Activated CD4-positive, alpha-beta T cell treated with anti-CD3 and anti-CD28 coated beads, Interleukin-2, amount 50 U/mL, for 16 hours (primary cell): Measurements from ENCODE around the gene REG1B.

Source experiments
- DNase-seq: peaks from one replicate; pipeline ENCODE4 v3.0.0-alpha.2; 2020

Gene REG1B, protein sequence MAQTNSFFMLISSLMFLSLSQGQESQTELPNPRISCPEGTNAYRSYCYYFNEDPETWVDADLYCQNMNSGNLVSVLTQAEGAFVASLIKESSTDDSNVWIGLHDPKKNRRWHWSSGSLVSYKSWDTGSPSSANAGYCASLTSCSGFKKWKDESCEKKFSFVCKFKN

GRCh38 chr2:79087785-79088364 lies at the start of gene REG1B:
TSS of gene REG1B (minus strand) at chr2:79087993. CDS start at chr2:79087612, 381 bp downstream.
- DNase-seq, result no peak

DNA sequence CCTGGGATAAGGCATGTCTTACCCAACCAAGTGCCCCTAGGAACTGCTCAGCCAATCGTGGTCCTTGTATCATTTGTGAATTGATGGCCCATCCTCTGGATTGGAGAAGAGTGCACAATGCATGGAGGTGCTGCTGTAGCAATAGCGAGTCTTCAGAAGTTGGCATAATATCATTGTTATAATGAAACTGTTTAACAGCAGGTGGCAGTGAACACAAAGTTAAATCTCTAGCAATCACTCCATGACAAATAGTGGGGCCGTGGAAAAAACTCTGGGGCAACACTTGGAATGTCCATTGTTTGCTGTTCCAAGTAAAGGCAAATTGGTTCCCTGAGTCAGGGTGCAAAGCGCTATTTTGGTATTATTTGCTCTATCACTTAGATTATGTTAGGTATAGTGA lies 43.9 kb upstream of the REG1B start:
- DNase-seq, result no peak

DNA sequence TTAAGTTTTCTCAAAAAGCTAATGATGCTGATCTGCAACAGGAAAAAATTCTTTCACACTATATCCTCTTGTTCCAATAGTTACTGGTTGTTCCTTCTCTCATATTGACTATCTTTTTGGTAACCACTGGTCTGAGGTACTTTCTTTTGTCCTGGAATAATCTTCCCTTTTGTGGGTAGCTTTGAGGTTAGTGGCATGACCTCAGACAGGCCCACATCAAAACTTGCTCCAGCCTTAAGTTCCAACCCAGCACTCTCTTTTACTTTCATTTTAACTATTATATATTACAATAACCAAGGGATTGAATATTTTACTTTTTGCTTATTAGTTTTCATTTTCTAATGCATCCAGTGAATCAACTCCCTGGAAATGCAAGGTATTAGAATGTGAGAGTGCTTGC lies 42.0 kb upstream of the REG1B start:
- no peak for DNase-seq

DNA sequence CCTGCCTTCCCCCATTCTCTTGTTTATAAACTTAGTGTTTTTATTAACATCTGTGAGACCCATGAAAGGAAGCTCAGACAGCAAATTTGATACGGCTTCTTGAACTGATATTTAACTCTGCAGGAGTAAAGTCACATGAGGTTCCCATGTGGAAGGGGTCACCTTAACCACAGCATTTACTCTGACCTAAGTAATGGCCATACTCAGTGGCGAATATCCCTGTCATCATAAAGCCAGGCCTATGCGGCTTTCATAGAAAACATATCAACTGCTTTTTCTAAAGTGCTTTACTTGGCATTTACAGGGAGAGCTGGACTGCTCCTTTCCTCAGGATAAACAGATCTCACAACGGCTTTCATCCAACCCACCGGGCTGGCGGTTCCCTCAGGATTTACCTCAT lies 41.5 kb upstream of the REG1B start:
- no peak for DNase-seq

DNA sequence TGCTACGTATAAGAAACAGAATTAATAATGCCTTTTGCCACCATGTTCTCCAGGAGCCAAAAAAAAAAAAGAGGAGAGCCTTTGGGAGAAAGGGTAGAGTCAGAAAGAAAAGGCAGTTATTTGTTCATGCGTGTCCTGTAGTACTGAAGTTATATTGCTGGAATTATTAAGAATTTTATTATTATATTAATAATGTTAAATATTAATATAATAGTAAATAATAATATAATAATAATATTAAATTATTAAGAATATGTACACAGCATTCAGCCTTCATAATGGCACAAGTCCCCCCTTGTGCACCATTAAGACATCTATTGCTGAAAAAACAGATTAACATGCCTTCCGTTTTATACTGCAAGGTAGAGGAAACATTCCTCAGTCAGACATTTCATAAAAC lies 40.6 kb upstream of the REG1B start:
- DNase-seq, result no peak

DNA sequence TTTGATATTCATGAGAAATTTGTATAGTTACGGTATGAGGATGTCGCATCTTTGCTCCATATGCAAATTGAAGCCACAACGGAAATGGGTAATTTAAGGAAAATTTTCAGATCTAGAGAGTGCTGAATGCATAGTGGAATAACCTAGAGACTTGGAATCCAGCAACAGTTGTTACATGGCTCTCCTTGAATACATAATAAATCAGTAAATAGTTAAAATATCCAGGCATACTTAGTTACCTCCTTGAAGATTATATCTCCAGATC lies 37.9 kb upstream of the REG1B start:
- no peak for DNase-seq

- DNase-seq, result no peak
Observed at GRCh38 chr2:79124907-79125720, 37.3 kb upstream of the REG1B start.

GRCh38 chr2:79122676-79123075 lies 34.9 kb upstream of the REG1B start:
- no peak for DNase-seq

DNA sequence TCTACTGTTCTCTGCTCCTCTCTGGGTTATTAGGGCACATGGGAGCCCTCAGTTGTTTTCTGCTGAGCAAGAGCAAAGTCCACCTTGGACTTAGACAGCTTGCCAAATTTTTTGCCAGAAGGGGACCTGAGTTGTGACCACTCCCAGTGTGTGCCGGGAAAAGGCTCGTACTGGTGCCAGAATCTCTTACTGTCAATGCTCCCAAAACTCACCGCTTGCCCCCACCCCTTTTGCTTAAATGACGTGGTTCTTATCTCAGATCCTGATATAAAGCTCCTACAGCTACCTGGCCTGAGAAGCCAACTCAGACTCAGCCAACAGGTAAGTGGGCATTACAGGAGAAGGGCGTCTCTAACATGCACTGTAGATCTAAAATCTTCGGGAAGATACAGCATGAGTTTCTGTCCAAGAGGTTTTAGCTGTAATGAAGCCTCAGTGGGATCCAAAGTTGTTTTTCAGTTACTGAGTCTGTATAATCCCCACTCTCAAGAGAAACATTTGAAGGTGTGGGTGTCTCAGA lies 32.5 kb upstream of the REG1B start, which contains the start of gene REG1A:
Gene REG1A (plus strand): TSS at position 295 of the 520 bp plus-strand sequence. CDS start 374 bp downstream, outside the sequence.
- DNase-seq, result no peak

- DNase-seq, result no peak
Observed at GRCh38 chr2:79116997-79117928, 29.5 kb upstream of the REG1B start.

DNA sequence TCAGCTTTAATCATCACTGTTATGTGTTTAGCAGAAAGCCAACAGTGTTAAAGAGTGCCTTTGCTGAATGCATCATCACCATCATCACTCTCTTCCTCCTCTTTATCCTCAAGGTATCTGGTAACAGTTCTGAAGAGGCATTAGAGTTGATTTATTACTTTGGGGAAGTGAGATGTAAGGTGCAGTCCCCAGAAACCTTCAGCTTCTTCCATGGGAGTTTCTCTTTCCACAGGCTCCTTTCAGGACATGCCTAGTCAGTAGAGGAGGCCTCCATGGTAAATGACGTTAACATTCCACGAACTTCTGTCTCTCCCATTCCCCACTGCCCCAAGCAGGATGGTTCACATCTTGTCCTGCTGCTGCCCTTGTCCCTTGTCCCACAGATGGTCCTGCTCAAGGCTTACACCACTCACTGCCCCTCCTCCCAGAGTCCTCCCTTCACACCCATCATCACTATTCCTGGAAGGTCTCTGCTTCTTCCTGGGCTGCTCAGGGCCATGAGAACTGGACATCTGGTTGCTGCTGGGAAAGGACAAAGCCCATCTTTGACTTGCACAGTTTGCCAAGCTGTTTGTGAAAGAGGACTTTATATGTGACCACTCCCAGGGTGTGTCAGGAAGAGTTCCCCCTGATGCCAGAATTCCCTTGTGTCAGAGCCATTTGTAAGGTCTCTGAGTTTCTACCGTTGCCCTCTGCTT lies 27.2 kb upstream of the REG1B start:
- DNase-seq, result no peak

- DNase-seq, result no peak
Observed at GRCh38 chr2:79112269-79112668, 24.5 kb upstream of the REG1B start.

GRCh38 chr2:79105259-79105658 lies 17.5 kb upstream of the REG1B start:
- no peak for DNase-seq

DNA sequence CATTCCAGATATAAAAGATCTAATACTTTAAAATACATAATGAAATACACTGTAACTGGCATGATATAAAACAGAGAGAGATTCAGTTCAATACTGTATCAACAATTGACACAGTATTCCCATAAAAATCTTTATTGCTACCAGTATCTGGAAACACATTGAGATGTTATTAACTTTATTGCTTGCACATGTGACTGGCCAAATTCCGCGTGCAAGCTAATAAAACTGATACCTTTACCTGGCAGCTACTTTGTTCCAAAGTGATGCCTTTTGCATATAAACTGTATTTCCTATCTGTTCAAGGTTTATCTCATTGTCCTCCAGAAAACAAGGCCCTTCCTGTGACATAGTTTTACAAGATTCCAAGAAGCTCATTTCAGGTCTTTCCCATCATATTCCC lies 15.4 kb upstream of the REG1B start:
- no peak for DNase-seq

GRCh38 chr2:79101024-79101423 lies 13.2 kb upstream of the REG1B start:
- no peak for DNase-seq

DNA sequence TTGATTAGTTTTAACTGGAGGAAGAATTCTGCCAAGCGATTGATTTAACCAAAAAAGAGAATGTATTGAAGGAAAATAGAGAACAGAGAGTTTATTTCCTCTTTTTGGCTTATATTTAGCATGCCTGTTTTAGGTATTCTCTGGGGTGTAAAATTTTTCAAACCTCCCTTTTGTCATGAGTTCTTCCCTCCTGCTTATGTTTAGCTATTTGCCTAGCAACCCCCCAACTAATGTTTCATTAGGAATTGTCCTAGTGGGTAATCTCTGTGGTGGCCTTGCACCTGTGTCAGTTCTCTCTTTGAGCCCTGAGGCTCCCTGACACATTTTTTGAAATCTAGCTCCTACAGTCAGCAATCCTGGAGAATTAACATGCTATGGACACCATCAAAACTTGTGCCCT lies 12.5 kb upstream of the REG1B start:
- DNase-seq, result no peak

DNA sequence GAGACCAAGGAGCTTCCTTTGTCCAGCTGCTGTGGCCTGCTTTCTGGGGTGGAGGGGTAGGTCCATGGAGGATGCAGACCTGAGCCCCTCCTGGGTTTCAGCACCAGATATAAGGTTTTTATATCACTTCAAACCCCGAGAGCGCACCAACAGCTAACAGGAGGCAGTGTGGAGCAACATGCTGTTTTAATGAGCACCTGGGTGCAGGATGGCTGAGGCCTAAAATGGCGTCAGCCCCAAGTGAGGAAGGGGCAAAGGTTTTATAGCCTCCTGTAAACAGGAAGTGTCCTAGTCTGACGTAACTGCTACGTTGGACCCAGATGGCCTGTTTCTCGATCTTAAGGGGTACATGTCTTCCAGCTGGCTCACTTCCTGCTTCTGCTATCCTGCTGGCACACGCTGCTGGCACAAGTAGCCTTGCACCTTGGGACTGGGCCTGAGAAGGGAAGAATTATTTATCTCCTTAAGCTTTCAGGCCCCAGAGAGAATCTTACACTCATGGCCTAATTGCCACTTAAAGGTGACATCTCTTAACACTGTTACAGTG lies 11.4 kb upstream of the REG1B start:
- DNase-seq, result no peak

DNA sequence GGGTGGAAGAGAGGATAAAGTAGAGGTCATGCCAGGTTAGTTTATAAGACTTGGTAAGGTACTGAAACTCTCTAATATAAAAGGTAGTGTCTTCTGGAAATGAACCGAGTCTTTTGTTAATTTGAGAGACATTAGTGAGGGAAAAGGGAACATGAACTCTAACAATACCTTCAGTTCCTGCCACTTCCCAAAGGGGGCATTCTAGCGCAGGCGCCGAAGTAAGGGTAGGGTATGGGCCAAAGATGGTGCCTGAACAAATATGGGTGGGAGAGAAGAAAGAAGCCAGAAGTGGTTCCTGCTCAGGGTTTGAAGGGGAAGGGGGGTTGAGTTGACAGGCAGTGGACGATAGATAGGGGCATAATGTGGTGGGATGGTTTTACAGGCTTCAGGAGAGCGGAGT lies 10.1 kb upstream of the REG1B start:
- DNase-seq, result no peak

DNA sequence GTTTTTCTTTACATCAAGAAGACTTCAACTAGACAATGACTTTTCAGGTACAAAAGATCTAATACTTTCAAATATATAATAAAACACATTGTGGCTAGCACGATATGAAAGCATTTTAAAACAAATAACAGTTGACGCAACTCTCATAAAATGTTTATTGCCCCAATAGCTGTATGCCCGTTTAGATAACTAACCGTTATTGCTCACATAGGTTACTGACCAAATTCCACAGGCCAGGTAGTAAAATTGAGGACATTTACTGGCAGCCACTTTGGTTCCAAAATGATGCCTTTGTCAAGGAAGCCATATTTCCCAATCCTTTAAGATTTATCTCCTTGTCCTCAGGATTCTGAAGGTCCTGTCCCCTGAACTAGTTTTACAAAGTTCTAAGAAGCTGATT lies 2.9 kb upstream of the REG1B start:
- no peak for DNase-seq

DNA sequence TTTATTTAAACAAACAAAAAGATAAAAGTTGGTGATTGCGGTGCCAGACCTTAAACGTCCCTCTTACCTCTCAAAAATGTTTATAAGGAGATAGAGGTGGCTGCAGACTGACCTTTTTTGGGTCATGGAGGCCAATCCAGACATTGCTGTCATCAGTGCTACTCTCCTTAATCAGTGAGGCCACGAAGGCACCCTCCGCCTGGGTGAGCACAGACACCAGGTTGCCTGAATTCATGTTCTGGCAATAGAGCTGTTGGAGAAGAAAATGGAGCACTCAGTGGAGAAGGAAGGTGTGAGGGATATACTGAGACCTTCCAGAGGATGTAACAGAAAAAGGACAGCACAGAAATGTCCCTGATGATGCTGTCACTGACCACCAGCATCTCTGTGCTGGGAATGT lies 1.5 kb downstream of the REG1B start:
- DNase-seq, result no peak

- DNase-seq, result no peak
Observed at GRCh38 chr2:79085382-79085781, 2.4 kb downstream of the REG1B start.

GRCh38 chr2:79084495-79085135 lies 3.2 kb downstream of the REG1B start:
- DNase-seq, result no peak
